MM.1S (cell line): ENCODE measurements around the gene LMO1.

Experiments used
- DNase-seq: peaks from one replicate; pipeline ENCODE4 v3.0.0-alpha.2; 2015
- H2AFZ ChIP-seq: fragments of 300-600 bp; sonication (generic); 2 replicates; pipeline ENCODE4 v1.6.0; 2016; ENCODE audit warnings: antibody characterized with exemption, low read length
- H3F3A ChIP-seq: fragments of 300-600 bp; sonication (generic); 2 replicates; pipeline ENCODE4 v1.6.1; 2016; ENCODE audit warnings: mild to moderate bottlenecking, antibody characterized with exemption, low read length, moderate library complexity, mixed read lengths; ENCODE audit not compliant: insufficient read depth
- H3K27ac ChIP-seq: fragments of 300-600 bp; sonication (generic); 2 replicates; pipeline ENCODE4 v1.5.1; 2016; ENCODE audit warnings: mild to moderate bottlenecking, low read length
- H3K27me3 ChIP-seq: fragments of 300-600 bp; sonication (generic); replicated peaks from 2 replicates; pipeline ENCODE4 v1.6.0; 2016; ENCODE audit warnings: low read length; ENCODE audit not compliant: insufficient read depth
- H3K36me3 ChIP-seq: fragments of 300-600 bp; sonication (generic); replicated peaks from 2 replicates; pipeline ENCODE4 v1.6.1; 2016; ENCODE audit warnings: mild to moderate bottlenecking, low read length, mixed read lengths; ENCODE audit not compliant: insufficient read depth
- H3K4me1 ChIP-seq: fragments of 300-600 bp; sonication (generic); 2 replicates; pipeline ENCODE4 v1.6.1; 2016; ENCODE audit warnings: low read length, mixed read lengths
- H3K4me2 ChIP-seq: fragments of 300-600 bp; sonication (generic); 2 replicates; pipeline ENCODE4 v1.6.0; 2016; ENCODE audit warnings: low read depth, low read length
- H3K4me3 ChIP-seq: fragments of 300-600 bp; sonication (generic); 2 replicates; pipeline ENCODE4 v1.5.1; 2016; ENCODE audit warnings: low read length, mixed read lengths
- H3K79me2 ChIP-seq: fragments of 300-600 bp; sonication (generic); 2 replicates; pipeline ENCODE4 v1.6.1; 2016; ENCODE audit warnings: mixed run types, low read length, mixed read lengths
- H3K9ac ChIP-seq: fragments of 300-600 bp; sonication (generic); 2 replicates; pipeline ENCODE4 v1.6.1; 2016; ENCODE audit warnings: low read length, mixed read lengths
- H3K9me2 ChIP-seq: fragments of 300-600 bp; sonication (generic); replicated peaks from 2 replicates; pipeline ENCODE4 v1.6.1; 2016; ENCODE audit warnings: mild to moderate bottlenecking, low read length, mixed read lengths; ENCODE audit not compliant: insufficient read depth
- H3K9me3 ChIP-seq: fragments of 300-600 bp; sonication (generic); replicated peaks from 2 replicates; pipeline ENCODE4 v1.6.1; 2016; ENCODE audit warnings: mild to moderate bottlenecking, low read length, mixed read lengths; ENCODE audit not compliant: insufficient read depth
- H4K20me1 ChIP-seq: fragments of 300-600 bp; sonication (generic); 2 replicates; pipeline ENCODE4 v1.6.1; 2016; ENCODE audit warnings: mild to moderate bottlenecking, low read length, moderate library complexity, mixed read lengths; ENCODE audit not compliant: insufficient read depth
- EZH2 ChIP-seq: fragments of 300-600 bp; sonication (generic); optimal IDR thresholded peaks from 2 replicates; pipeline ENCODE3; 2017; ENCODE audit warnings: low read depth, mild to moderate bottlenecking, antibody characterized with exemption, low read length, mixed read lengths
- EZH2phosphoT487 ChIP-seq: fragments of 300-600 bp; sonication (generic); IDR thresholded peaks from 2 replicates; pipeline ENCODE4 v1.6.1; 2018; ENCODE audit warnings: antibody characterized with exemption, low read length
- TF ChIP-seq, protein P1 (sequence below): fragments of 300-600 bp; sonication (generic); IDR thresholded peaks from 2 replicates; pipeline ENCODE4 v1.5.1; 2016; ENCODE audit warnings: antibody characterized with exemption, low read length, mixed read lengths

LMO1 gene

DNA sequence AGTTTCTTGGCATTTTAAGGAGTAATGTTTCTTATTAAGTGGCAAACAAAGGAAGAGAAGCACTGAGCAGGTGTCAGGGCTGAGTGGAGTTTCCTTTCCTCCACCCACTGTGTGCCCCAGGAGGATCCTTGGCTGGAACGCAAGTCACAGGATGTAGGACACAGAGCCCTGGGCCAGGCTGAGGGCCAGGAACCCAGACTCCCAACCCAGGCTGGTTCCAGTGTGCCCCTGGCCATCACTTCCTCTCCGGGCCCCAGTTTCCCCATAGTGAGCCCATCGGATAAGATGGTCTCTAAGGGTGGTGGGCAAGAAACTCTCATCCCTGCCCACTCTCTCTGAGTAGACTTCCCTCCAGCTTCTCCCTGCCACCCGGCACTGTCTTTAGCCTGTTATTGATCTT lies 45.3 kb downstream of the LMO1 start:
- Histone ChIP-seq H2AFZ (no peak overlapping the region), H3K4me3 (no peak overlapping the region), H3K4me2 (no peak overlapping the region), H3F3A (no peaks in the 10 kb centered on the region), H3K9ac (no peak overlapping the region), H3K27me3 (peaks cover 5% of the 10 kb centered on the region), H4K20me1 (no peaks in the 10 kb centered on the region), H3K9me3 (no peaks in the 10 kb centered on the region), H3K27ac (no peak overlapping the region), H3K79me2 (no peaks in the 10 kb centered on the region), H3K9me2 (no peaks in the 10 kb centered on the region), H3K4me1 (no peaks in the 10 kb centered on the region), H3K36me3 (no peaks in the 10 kb centered on the region)
- TF ChIP-seq, protein P1, sequence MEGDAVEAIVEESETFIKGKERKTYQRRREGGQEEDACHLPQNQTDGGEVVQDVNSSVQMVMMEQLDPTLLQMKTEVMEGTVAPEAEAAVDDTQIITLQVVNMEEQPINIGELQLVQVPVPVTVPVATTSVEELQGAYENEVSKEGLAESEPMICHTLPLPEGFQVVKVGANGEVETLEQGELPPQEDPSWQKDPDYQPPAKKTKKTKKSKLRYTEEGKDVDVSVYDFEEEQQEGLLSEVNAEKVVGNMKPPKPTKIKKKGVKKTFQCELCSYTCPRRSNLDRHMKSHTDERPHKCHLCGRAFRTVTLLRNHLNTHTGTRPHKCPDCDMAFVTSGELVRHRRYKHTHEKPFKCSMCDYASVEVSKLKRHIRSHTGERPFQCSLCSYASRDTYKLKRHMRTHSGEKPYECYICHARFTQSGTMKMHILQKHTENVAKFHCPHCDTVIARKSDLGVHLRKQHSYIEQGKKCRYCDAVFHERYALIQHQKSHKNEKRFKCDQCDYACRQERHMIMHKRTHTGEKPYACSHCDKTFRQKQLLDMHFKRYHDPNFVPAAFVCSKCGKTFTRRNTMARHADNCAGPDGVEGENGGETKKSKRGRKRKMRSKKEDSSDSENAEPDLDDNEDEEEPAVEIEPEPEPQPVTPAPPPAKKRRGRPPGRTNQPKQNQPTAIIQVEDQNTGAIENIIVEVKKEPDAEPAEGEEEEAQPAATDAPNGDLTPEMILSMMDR = no peak
- TF ChIP-seq EZH2phosphoT487 = no peak
- no peak for TF ChIP-seq EZH2
- DNase-seq = no peak

DNA sequence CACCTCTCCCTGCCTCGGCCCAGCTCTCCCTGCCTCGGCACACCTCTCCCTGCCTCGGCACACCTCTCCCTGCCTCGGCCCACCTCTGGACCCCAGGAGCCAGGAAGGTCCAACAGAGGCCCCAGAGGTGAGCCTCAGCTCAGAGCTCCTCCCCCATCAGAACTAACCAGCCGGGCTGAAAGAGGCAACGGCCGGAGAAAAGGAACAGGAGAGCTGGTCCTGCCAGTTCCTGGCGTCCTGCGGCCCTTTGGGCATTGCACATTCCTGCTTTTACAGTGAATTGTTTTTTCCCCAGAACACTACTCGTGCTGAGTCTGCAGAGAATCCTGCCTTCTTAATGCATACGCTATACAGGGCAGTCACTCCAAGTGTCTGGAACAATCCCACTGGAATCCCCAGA lies 45.8 kb downstream of the LMO1 start:
- Histone ChIP-seq H3K9me2 (no peaks in the 10 kb centered on the region), H3K27me3 (peaks cover 5% of the 10 kb centered on the region; the same call in 1 of the 2 replicates), H4K20me1 (no peaks in the 10 kb centered on the region), H3K79me2 (no peaks in the 10 kb centered on the region), H2AFZ (no peak overlapping the region), H3K9ac (no peak overlapping the region), H3K4me3 (no peak overlapping the region), H3K36me3 (no peaks in the 10 kb centered on the region), H3K4me1 (no peaks in the 10 kb centered on the region), H3K4me2 (no peak overlapping the region), H3K9me3 (no peaks in the 10 kb centered on the region), H3F3A (no peaks in the 10 kb centered on the region), H3K27ac (no peak overlapping the region)
- DNase-seq = no peak
- TF ChIP-seq EZH2 (no peak), EZH2phosphoT487 (no peak)
- TF ChIP-seq, protein P1 = no peak

DNA sequence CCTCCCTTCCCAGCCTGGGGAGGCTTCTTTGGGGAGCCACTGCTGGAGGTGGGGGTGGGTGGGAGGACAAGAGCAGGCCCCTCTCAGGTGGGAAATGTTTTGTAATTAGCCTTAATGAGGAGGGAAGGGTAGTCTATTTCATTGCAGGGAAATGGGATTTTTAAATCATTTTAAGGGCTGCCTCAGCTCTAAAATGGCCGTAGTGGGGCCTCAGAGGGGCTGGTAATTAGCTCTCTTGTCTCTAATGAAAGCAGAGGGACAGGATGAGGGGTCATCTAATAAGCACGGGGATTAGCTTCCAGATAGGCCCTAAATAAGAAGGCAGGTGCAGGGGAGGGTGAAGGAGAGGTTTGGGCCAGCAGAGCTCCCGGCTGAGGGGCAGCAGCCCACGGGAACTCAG lies 46.5 kb downstream of the LMO1 start:
- Histone ChIP-seq H3K9me3 (no peaks in the 10 kb centered on the region), H3K4me3 (no peak overlapping the region), H3K9ac (no peak overlapping the region), H2AFZ (no peak overlapping the region), H3K9me2 (no peaks in the 10 kb centered on the region), H3K27me3 (peaks cover 5% of the 10 kb centered on the region; the same call in 1 of the 2 replicates), H3K4me2 (no peak overlapping the region), H3K27ac (no peak overlapping the region), H3K36me3 (no peaks in the 10 kb centered on the region), H3F3A (no peaks in the 10 kb centered on the region), H3K79me2 (no peaks in the 10 kb centered on the region), H4K20me1 (no peaks in the 10 kb centered on the region), H3K4me1 (no peaks in the 10 kb centered on the region)
- TF ChIP-seq EZH2phosphoT487 = no peak
- TF ChIP-seq, protein P1 = no peak
- TF ChIP-seq EZH2 = no peak
- DNase-seq = no peak
